AG10803 (cell line): ENCODE measurements around the gene SERPINB1.
"Not testable (repeated sequence)": the region's sequence is repeated elsewhere in the genome, so short reads cannot be mapped to it uniquely, and the experiment has no call there.

Experiments used
- DNase-seq: peaks from one replicate; pipeline ENCODE4 v3.0.0; 2010; ENCODE audit warnings: low read depth
- H3K4me3 ChIP-seq: 2 replicates; pipeline ENCODE4 v1.5.1; 2011; ENCODE audit warnings: mild to moderate bottlenecking, low read length, control low read depth
- CTCF ChIP-seq: conservative IDR thresholded peaks from 2 replicates; pipeline ENCODE4 v1.5.1; 2011; ENCODE audit warnings: mild to moderate bottlenecking, low read length, control low read depth, inconsistent platforms

SERPINB1 gene

GRCh38 chr6:2857580-2858337 is 16.1 kb upstream of the SERPINB1 start:
- H3K4me3 ChIP-seq, result no peak overlapping the region
- peak; percentile 37 for DNase-seq
- TF ChIP-seq CTCF, result no peak

GRCh38 chr6:2857185-2857579 is 15.5 kb upstream of the SERPINB1 start:
- no peak for TF ChIP-seq CTCF
- no peak overlapping the region for H3K4me3 ChIP-seq
- no peak for DNase-seq

- H3K4me3 ChIP-seq, result no peak overlapping the region
- no peak for DNase-seq
- TF ChIP-seq CTCF, result no peak
Observed at GRCh38 chr6:2855061-2855519, 13.4 kb upstream of the SERPINB1 start.

GRCh38 chr6:2854396-2854982 is 12.8 kb upstream of the SERPINB1 start:
- TF ChIP-seq CTCF, result no peak; the same call in 1 of the 2 replicates
- peak overlapping the region; percentile 64 for H3K4me3 ChIP-seq
- peak; percentile 32 for DNase-seq

- peak; percentile 82 for DNase-seq
- H3K4me3 ChIP-seq, result peak overlapping the region; percentile 64
- TF ChIP-seq CTCF, result peak; percentile 61
Observed at GRCh38 chr6:2853769-2854395, 12.2 kb upstream of the SERPINB1 start.

- DNase-seq, result not testable (repeated sequence)
- H3K4me3 ChIP-seq, result peak overlapping the region; percentile 64
Observed at GRCh38 chr6:2853378-2853768, 11.7 kb upstream of the SERPINB1 start.

- no peak for TF ChIP-seq CTCF
- no peak for DNase-seq
- no peak overlapping the region for H3K4me3 ChIP-seq
Observed at GRCh38 chr6:2852921-2853322, 11.3 kb upstream of the SERPINB1 start.
